Gastroesophageal sphincter (tissue), 3 donors: ENCODE measurements around the gene RNPS1.

ENCODE experiments used
- EP300 ChIP-seq: sonication (generic); formaldehyde crosslinking; IDR thresholded peaks from one replicate; pipeline ENCODE4 v1.6.1; 2017; ENCODE audit warnings: antibody characterized with exemption, mild to moderate bottlenecking
- POLR2A ChIP-seq, 2 donors: fragments of 450-650 bp; IDR thresholded peaks; one replicate each; pipeline ENCODE4 v1.6.1; 2017; ENCODE audit warnings: antibody characterized with exemption in 2 of 2, mild to moderate bottlenecking in 2 of 2, moderate library complexity in 1 of 2
- POLR2AphosphoS5 ChIP-seq: sonication (generic); formaldehyde crosslinking; IDR thresholded peaks from one replicate; pipeline ENCODE4 v1.6.1; 2017; ENCODE audit warnings: antibody characterized with exemption
- TF ChIP-seq, protein P1 (sequence below), 4 experiments: fragments of 200-600 bp in 2 of 4; fragments of 450-650 bp in 2 of 4; sonication (generic) in 1 of 4; IDR thresholded peaks; one replicate each; pipeline ENCODE4 v1.5.1; 2017 to 2019; ENCODE audit warnings: antibody characterized with exemption in 4 of 4, mild to moderate bottlenecking in 2 of 4, moderate library complexity in 2 of 4

DNA sequence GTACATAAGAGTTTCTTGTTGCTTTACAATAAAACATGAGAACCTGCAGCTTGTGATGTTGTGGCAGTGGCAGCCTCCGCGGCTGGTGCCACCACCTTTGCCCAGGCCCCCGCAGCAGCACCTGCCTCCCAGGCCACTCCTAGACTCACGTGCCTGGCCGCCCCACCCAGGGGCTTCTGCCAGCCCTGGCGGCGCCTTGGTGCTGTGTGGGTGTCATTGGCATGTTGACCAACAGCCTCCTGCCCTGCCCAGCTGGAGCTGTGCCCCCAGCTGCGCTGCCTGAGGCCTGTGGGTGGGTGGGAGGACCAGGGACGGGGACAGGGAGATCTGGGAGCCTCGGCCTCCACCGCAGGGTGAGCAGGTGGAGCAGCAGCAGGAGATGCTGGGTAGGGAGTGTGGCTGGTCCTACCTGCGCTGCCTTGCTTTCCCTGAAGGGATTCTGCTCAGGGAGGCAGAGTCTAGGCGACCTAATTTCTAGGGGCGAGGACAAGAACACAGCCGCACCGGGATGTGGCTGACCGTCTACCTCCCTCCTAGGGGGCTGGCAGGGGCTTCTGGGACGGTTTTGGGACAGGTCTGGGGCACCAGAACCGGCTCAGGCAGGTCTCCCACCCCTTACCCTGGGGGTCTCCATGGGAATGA is 32.1 kb downstream of the RNPS1 start:
- TF ChIP-seq POLR2AphosphoS5 (no peak), POLR2A (IDR thresholded peaks at IDR 0.05) (no peak), EP300 (no peak)
- TF ChIP-seq, protein P1, sequence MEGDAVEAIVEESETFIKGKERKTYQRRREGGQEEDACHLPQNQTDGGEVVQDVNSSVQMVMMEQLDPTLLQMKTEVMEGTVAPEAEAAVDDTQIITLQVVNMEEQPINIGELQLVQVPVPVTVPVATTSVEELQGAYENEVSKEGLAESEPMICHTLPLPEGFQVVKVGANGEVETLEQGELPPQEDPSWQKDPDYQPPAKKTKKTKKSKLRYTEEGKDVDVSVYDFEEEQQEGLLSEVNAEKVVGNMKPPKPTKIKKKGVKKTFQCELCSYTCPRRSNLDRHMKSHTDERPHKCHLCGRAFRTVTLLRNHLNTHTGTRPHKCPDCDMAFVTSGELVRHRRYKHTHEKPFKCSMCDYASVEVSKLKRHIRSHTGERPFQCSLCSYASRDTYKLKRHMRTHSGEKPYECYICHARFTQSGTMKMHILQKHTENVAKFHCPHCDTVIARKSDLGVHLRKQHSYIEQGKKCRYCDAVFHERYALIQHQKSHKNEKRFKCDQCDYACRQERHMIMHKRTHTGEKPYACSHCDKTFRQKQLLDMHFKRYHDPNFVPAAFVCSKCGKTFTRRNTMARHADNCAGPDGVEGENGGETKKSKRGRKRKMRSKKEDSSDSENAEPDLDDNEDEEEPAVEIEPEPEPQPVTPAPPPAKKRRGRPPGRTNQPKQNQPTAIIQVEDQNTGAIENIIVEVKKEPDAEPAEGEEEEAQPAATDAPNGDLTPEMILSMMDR (IDR thresholded peaks at IDR 0.05) = no peak
